Activated B cell treated with CpG ODN at 0.5 μM for 24 hours (primary cell): ENCODE measurements around the gene PRCC. TPM values are rescaled to one million over a fixed set of nuclear protein-coding genes. Genes with fewer than 3 reads are reported as not detected.

Experiments used
- ATAC-seq: fragments of 200-7000 bp; cut with Tn5 transposase; one replicate; pipeline ENCODE4 v1.10.0; 2021; ENCODE audit warnings: low read depth, mild to moderate bottlenecking, moderate library complexity
- CTCF ChIA-PET: fragments of 350-600 bp; sonication (Branson Sonifier 250); formaldehyde crosslinking; loops from one replicate; lab custom pipeline; 2021; ENCODE audit warnings: antibody characterized with exemption; lab: Charles Lee
- POLR2A ChIA-PET: fragments of 350-600 bp; sonication (Branson Sonifier 250); formaldehyde crosslinking; loops from one replicate; lab custom pipeline; 2021; ENCODE audit warnings: antibody characterized with exemption; lab: Charles Lee
- DNase-seq: peaks from one replicate; pipeline ENCODE4 v3.0.0; 2022
- H3K27ac Mint-ChIP-seq: one replicate; pipeline ENCODE4 v1.8.0; 2020; ENCODE audit warnings: mixed read lengths
- H3K27me3 Mint-ChIP-seq: one replicate; pipeline ENCODE4 v1.8.0; 2021; ENCODE audit warnings: mixed read lengths
- H3K36me3 Mint-ChIP-seq: one replicate; pipeline ENCODE4 v1.8.0; 2021; ENCODE audit warnings: low read depth, mixed read lengths
- H3K4me1 Mint-ChIP-seq: one replicate; pipeline ENCODE4 v1.8.0; 2021; ENCODE audit warnings: mixed read lengths
- H3K4me3 Mint-ChIP-seq: one replicate; pipeline ENCODE4 v1.8.0; 2020; ENCODE audit warnings: mild to moderate bottlenecking, mixed read lengths
- H3K9me3 Mint-ChIP-seq: one replicate; pipeline ENCODE4 v1.8.0; 2020; ENCODE audit warnings: mixed read lengths
- CTCF ChIP-seq: fragments of 200-600 bp; IDR thresholded peaks from one replicate; pipeline ENCODE4 v1.8.0; 2022; ENCODE audit warnings: antibody characterized with exemption, mild to moderate bottlenecking
- intact Hi-C: fragments of 100-400 bp; cut with micrococcal nuclease; formaldehyde crosslinking; loops from one replicate; pipeline ENCODE4 v1.15.1; 2024
- total RNA-seq: library from RNA; stranded (reverse); gene quantifications from 2 replicates; pipeline ENCODE4 v1.2.3, GENCODE V29; 2022

PRCC gene
- total RNA-seq, 1 donor from 2014 or later = 81.4 TPM

- Mint-ChIP-seq H3K36me3 (peaks cover 53% of the 10 kb centered on the region), H3K27me3 (no peaks in the 10 kb centered on the region), H3K27ac (peak overlapping the region; percentile 54), H3K4me3 (no peak overlapping the region), H3K9me3 (no peaks in the 10 kb centered on the region), H3K4me1 (peaks cover 55% of the 10 kb centered on the region)
- ATAC-seq (no peak), DNase-seq (no peak)
- POLR2A ChIA-PET = interaction anchor here (1.2 to 5.0 kb wide), 4 partner anchors 8 to 24 kb away, joined by 4 to 153 read pairs (median 110); partner anchors contain the start of genes HDGF, ISG20L2, METTL25B and PRCC
- TF ChIP-seq CTCF = no peak
- CTCF ChIA-PET = interaction anchor here (1.6 kb wide), 1 partner anchor 17 kb away, joined by 3 read pairs; no protein-coding TSS in a partner anchor
- intact Hi-C loops = no loop called here
Measured at GRCh38 chr1:156743367-156744302, 23.7 kb upstream of the PRCC start.

- DNase-seq (no peak), ATAC-seq (no peak)
- CTCF ChIA-PET = interaction anchor here (1.6 kb wide), 1 partner anchor 18 kb away, joined by 3 read pairs; no protein-coding TSS in a partner anchor
- intact Hi-C loops = no loop called here
- Mint-ChIP-seq H3K4me1 (peaks cover 59% of the 10 kb centered on the region), H3K4me3 (no peak overlapping the region), H3K9me3 (no peaks in the 10 kb centered on the region), H3K27me3 (no peaks in the 10 kb centered on the region), H3K36me3 (peaks cover 48% of the 10 kb centered on the region), H3K27ac (peak overlapping the region; percentile 54)
- POLR2A ChIA-PET = interaction anchor here (0.6 to 5.0 kb wide), 2 partner anchors 15 to 247 kb away, joined by 4 to 153 read pairs; partner anchors contain the start of genes ISG20L2 and METTL25B
- TF ChIP-seq CTCF = no peak
Measured at GRCh38 chr1:156744344-156744743, 23.0 kb upstream of the PRCC start.

- DNase-seq (no peak), ATAC-seq (no peak)
- Mint-ChIP-seq H3K27me3 (no peaks in the 10 kb centered on the region), H3K27ac (no peak overlapping the region), H3K9me3 (no peaks in the 10 kb centered on the region), H3K4me3 (no peak overlapping the region), H3K36me3 (peaks cover 48% of the 10 kb centered on the region), H3K4me1 (peaks cover 64% of the 10 kb centered on the region)
- TF ChIP-seq CTCF = no peak
- CTCF ChIA-PET = interaction anchor here (1.6 kb wide), 1 partner anchor 18 kb away, joined by 3 read pairs; no protein-coding TSS in a partner anchor
- POLR2A ChIA-PET = interaction anchor here (0.5 to 5.0 kb wide), 4 partner anchors 16 to 1627 kb away, joined by 4 to 153 read pairs (median 5); partner anchors contain the start of genes ISG20L2 and METTL25B
- intact Hi-C loops = no loop called here
Measured at GRCh38 chr1:156744786-156745419, 22.4 kb upstream of the PRCC start.

- H3K36me3 Mint-ChIP-seq = peaks cover 45% of the 10 kb centered on the region
- ATAC-seq = no peak
- no peaks in the 10 kb centered on the region for H3K9me3 Mint-ChIP-seq
- ChIA-PET POLR2A (interaction anchor here (0.6 to 3.1 kb wide), 4 partner anchors 10 to 20 kb away, joined by 4 to 19 read pairs (median 6); partner anchors contain the start of genes ISG20L2 and METTL25B), CTCF (no interaction called here)
- peak overlapping the region; percentile 22 for H3K27ac Mint-ChIP-seq
- intact Hi-C loops = no loop called here
- H3K4me3 Mint-ChIP-seq = no peak overlapping the region
- H3K27me3 Mint-ChIP-seq = no peaks in the 10 kb centered on the region
- TF ChIP-seq CTCF = no peak
- peaks cover 62% of the 10 kb centered on the region for H3K4me1 Mint-ChIP-seq
- DNase-seq = no peak
Measured at GRCh38 chr1:156745881-156746280, 21.5 kb upstream of the PRCC start.
